ENCODE results near the gene EIF3B.
"Not testable (repeated sequence)": the region's sequence is repeated elsewhere in the genome, so short reads cannot be mapped to it uniquely, and the experiment has no call there.

Gene EIF3B

GRCh38 chr7:2373646-2374045 lies 19.0 kb downstream of the EIF3B start:
- TF ChIP-seq, protein P1, sequence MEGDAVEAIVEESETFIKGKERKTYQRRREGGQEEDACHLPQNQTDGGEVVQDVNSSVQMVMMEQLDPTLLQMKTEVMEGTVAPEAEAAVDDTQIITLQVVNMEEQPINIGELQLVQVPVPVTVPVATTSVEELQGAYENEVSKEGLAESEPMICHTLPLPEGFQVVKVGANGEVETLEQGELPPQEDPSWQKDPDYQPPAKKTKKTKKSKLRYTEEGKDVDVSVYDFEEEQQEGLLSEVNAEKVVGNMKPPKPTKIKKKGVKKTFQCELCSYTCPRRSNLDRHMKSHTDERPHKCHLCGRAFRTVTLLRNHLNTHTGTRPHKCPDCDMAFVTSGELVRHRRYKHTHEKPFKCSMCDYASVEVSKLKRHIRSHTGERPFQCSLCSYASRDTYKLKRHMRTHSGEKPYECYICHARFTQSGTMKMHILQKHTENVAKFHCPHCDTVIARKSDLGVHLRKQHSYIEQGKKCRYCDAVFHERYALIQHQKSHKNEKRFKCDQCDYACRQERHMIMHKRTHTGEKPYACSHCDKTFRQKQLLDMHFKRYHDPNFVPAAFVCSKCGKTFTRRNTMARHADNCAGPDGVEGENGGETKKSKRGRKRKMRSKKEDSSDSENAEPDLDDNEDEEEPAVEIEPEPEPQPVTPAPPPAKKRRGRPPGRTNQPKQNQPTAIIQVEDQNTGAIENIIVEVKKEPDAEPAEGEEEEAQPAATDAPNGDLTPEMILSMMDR (IDR thresholded peaks at IDR 0.05; ENCODE audit: extremely low read depth, missing control alignments) = no peak
- DNase-seq (ENCODE audit: low spot score) = no peak

DNA sequence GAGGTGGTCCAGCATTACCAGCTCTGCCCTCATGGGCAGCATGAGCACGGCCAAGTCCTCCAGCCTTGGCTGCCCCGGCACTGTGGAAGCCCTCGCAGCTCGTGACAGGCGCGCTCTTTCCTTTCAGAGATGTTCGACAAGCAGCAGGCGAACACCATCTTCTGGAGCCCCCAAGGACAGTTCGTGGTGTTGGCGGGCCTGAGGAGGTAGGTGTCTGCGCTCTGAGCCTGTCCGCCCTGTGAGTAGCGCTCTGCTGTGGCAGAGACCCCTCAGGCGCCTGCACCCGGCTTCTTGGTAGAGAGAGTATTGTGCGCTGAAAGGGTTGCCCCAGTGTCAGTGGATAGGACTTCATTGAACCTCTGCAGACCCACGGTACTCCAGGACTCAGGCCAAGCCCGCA lies 19.8 kb downstream of the EIF3B start:
- TF ChIP-seq, protein P1 (IDR thresholded peaks at IDR 0.05; ENCODE audit: extremely low read depth, missing control alignments) = no peak
- DNase-seq (ENCODE audit: low spot score) = no peak

DNA sequence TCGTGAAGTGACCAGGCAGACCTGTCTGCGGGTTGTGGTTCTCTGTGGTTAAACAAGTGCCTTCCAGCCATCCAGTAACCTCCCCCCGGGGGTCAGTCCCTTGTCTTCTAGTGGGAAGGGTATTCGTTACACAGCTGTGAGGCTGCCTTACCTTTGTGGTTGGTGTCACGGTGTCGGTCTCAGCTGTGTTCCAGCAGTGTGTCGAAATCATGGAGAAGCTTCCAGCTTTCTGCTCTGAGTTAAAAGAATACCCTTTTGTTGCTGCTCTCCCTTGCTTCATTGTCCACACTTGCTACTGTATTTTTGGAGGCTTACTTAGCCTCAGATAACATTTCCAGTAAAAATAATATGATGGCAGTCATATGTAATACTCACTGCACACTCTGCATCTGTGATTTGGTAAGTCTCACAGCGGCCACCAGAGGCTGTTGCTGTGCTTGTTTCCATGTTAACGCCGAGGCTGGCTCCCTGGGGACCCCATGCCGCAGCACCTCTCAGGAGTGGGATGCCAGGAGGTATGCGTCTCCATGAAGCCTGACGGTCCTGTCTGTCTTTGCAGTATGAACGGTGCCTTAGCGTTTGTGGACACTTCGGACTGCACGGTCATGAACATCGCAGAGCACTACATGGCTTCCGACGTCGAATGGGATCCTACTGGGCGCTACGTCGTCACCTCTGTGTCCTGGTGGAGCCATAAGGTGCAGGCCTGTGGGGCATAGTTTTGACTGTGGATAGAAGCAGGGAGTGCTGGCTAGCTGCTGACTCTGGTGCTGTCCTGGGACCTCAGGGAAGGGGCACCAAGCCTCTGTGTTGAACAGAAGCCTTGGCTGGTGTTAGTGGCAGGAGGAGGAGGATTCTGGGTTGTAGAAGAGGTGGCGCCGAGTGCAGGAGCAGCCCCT lies 20.5 kb downstream of the EIF3B start:
- DNase-seq (ENCODE audit: low spot score) = no peak
- TF ChIP-seq, protein P1 (IDR thresholded peaks at IDR 0.05; ENCODE audit: extremely low read depth, missing control alignments) = no peak

- TF ChIP-seq, protein P1 (IDR thresholded peaks at IDR 0.05; ENCODE audit: extremely low read depth, missing control alignments) = no peak
- no peak for DNase-seq (ENCODE audit: low spot score)
Measured at GRCh38 chr7:2376351-2377154, 21.9 kb downstream of the EIF3B start.

GRCh38 chr7:2377492-2377891 lies 22.9 kb downstream of the EIF3B start:
- DNase-seq (ENCODE audit: low spot score) = not testable (repeated sequence)

DNA sequence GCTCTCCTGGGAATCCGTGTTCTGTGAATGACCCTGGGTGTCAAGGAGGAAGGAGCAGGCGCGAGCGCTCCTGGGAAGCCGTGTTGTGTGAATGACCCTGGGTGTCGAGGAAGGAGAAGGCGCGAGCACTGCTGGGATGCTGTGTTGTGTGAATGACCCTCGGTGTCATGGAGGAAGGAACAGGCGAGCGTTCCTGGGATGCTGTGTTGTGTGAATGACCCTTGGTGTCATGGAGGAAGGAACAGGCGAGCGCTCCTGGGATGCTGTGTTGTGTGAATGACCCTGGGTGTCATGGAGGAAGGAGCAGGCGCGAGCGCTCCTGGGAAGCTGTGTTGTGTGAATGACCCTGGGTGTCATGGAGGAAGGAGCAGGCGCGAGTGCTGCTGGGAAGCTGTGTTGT lies 23.5 kb downstream of the EIF3B start:
- DNase-seq (ENCODE audit: low spot score) = not testable (repeated sequence)

DNA sequence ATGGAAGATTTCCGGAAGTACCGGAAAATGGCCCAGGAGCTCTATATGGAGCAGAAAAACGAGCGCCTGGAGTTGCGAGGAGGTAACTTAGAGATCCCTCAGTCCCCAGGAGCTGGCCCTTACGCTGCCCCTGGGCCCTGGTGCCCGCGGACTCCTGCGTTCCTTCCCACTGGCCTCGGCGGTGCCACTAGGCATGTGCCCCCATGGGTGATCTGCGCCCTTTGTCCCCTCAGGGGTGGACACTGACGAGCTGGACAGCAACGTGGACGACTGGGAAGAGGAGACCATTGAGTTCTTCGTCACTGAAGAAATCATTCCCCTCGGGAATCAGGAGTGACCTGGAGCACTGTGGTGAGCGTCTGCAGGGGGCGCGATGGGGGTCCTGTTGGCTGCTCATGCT lies 24.5 kb downstream of the EIF3B start:
- TF ChIP-seq, protein P1 (IDR thresholded peaks at IDR 0.05; ENCODE audit: extremely low read depth, missing control alignments) = no peak
- no peak for DNase-seq (ENCODE audit: low spot score)

DNA sequence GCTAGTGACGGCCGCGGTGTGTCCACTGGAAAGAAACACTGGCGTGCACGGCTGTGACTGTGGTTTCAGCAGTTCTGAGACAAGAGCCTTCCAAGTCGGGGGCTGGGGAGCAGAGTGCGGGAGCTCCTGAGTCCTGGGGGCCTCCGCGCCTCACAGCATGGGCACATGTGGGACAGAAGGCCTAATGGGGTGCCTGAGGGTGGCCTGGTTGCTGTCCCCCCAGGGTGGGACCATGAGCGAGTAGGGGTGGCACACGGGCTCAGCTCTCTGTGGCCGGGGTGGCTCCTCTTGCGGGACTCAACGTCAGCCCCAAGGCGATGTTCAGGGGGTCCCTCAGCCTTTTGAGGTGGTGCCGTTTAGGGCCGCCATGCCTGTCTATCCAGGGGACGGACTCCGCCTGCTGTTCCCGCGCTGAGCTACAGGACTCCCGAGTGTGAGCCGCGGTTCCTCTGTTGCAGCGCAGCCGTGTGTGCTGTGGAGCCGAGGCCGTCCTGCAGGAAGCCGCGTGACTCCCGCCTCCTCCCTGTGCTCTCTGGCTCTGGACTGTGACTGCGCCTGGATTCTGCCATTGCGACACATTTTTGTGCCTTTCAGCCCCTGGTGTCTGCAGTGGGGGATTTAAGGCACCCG lies 25.3 kb downstream of the EIF3B start:
- DNase-seq (ENCODE audit: low spot score) = no peak
- TF ChIP-seq, protein P1 (IDR thresholded peaks at IDR 0.05; ENCODE audit: extremely low read depth, missing control alignments) = no peak

All from GM20000 (cell line).